SK-N-SH (cell line): Measurements from ENCODE around the gene CHAC2.

Experiments used
- EZH2phosphoT487 ChIP-seq: fragments of 200-600 bp; sonication (generic); IDR thresholded peaks from 2 replicates; pipeline ENCODE4 v1.6.1; 2017; ENCODE audit warnings: low read depth, mixed run types, mild to moderate bottlenecking, antibody characterized with exemption, moderate library complexity, borderline replicate concordance
- FOXM1 ChIP-seq: IDR thresholded peaks from 2 replicates; pipeline ENCODE4 v1.4.0; 2012; ENCODE audit warnings: low read depth, mild to moderate bottlenecking
- GABPA ChIP-seq: IDR thresholded peaks from 2 replicates; pipeline ENCODE4 v1.4.0; 2012; ENCODE audit warnings: low read depth, mild to moderate bottlenecking
- JUND ChIP-seq: IDR thresholded peaks from 2 replicates; pipeline ENCODE4 v1.4.0; 2012
- MXI1 ChIP-seq: IDR thresholded peaks from 2 replicates; pipeline ENCODE4 v1.6.1; 2012; ENCODE audit warnings: mild to moderate bottlenecking, low read depth, low read length, improper control_type of control experiment
- NRF1 ChIP-seq: IDR thresholded peaks from 2 replicates; pipeline ENCODE4 v1.6.1; 2012; ENCODE audit warnings: low read depth, mild to moderate bottlenecking, low read length
- RAD21 ChIP-seq: IDR thresholded peaks from 2 replicates; pipeline ENCODE4 v1.6.1; 2012; ENCODE audit warnings: mild to moderate bottlenecking, low read length
- RXRA ChIP-seq: IDR thresholded peaks from 2 replicates; pipeline ENCODE4 v1.4.0; 2012; ENCODE audit warnings: low read depth, mild to moderate bottlenecking, borderline replicate concordance
- TAF1 ChIP-seq: IDR thresholded peaks from 2 replicates; pipeline ENCODE4 v1.6.1; 2012; ENCODE audit warnings: low read depth, mild to moderate bottlenecking, low read length, moderate library complexity, borderline replicate concordance
- TF ChIP-seq, protein P1 (sequence below): fragments of 200-600 bp; sonication (generic); IDR thresholded peaks from 2 replicates; pipeline ENCODE4 v1.6.1; 2017; ENCODE audit warnings: antibody characterized with exemption, mild to moderate bottlenecking, moderate library complexity
- TF ChIP-seq, protein P2 (sequence below): IDR thresholded peaks from 2 replicates; pipeline ENCODE4 v1.4.0; 2012; ENCODE audit warnings: low read depth

DNA sequence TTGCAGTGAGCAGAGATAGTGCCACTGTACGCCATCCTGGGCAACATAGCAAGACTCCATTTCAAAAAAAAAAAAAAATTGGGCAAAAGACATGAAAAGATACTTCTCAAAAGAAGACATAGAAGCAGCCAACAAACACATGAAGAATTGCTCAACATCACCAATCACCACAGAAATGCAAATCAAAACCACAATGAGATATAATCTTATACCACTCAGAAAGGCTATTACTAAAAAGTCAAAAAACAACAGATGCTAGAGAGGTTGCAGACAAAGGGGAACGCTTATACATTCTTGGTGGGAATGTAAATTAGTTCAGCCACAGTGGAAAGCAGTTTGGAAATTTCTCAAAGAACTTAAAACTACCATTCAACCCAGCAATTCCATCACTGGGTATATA lies 43.1 kb upstream of the CHAC2 start:
- TF ChIP-seq FOXM1: no peak
- TF ChIP-seq JUND: no peak
- TF ChIP-seq, protein P1, sequence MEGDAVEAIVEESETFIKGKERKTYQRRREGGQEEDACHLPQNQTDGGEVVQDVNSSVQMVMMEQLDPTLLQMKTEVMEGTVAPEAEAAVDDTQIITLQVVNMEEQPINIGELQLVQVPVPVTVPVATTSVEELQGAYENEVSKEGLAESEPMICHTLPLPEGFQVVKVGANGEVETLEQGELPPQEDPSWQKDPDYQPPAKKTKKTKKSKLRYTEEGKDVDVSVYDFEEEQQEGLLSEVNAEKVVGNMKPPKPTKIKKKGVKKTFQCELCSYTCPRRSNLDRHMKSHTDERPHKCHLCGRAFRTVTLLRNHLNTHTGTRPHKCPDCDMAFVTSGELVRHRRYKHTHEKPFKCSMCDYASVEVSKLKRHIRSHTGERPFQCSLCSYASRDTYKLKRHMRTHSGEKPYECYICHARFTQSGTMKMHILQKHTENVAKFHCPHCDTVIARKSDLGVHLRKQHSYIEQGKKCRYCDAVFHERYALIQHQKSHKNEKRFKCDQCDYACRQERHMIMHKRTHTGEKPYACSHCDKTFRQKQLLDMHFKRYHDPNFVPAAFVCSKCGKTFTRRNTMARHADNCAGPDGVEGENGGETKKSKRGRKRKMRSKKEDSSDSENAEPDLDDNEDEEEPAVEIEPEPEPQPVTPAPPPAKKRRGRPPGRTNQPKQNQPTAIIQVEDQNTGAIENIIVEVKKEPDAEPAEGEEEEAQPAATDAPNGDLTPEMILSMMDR: no peak
- no peak for TF ChIP-seq GABPA
- TF ChIP-seq, protein P2, sequence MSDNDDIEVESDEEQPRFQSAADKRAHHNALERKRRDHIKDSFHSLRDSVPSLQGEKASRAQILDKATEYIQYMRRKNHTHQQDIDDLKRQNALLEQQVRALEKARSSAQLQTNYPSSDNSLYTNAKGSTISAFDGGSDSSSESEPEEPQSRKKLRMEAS: no peak
- no peak for TF ChIP-seq NRF1
- no peak for TF ChIP-seq RXRA
- no peak for TF ChIP-seq MXI1
- TF ChIP-seq RAD21: no peak
- TF ChIP-seq TAF1: no peak
- TF ChIP-seq EZH2phosphoT487: no peak
